Measurements from ENCODE around the gene ZSCAN16. TPM values are rescaled to one million over a fixed set of nuclear protein-coding genes. Genes with fewer than 3 reads are reported as not detected.

The ZSCAN16 gene
- total and polyA plus RNA-seq, 10 of the 15 experiments (the other 5 are each of a cell fraction or from before 2014, with no cell fraction given): 4.6 to 13.8 (median 10.3) TPM

DNA sequence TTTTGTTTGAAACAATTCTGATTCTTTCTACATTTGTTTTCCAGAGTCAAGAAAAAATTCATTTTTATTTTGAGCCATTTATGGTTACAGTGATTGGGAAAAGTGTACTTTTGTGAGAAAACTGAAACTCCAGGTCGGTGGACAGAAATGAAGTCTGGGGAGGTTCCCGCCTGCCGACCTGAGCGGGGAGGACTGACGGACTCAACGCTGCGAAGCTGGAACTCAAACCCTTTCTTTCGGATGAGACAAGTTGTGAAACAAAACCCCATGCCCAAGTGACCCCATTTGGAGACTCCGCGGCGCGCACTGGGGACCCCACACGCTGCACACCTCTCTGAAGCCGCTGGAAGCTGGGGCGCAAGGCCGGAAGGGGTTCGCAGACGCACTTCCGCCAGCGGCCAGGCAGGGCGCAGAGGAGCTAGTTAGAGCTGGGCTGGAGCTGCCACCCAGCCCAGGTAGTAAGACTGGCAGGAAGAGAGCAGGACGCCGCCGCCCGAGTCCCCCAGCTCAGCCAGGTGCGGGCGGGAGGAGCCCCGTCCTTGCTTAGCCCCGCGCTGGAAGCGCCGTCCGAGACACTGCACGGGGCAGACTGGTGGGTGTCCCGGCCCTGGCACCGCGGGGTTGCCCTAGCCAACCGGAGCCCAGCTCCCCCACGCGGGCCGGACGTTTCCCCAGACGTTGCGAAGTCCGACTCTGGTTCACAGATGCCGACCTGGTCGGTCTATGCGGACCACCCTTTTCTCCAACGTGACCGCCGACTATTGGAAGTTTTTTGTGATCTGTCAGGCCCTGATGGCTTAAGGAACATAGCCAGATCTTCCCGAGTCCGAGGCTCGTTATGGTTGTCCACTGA, 19.8 kb upstream of the ZSCAN16 start (continued):
- TF ChIP-seq SP1 (IDR thresholded peaks at IDR 0.05; ENCODE audit: low read depth, low read length): no peak
- peak; percentile 74; the same call in 1 of the 2 replicates for TF ChIP-seq YY1 (IDR thresholded peaks at IDR 0.05; ENCODE audit: low read depth, low read length)
- peak; percentile 91 for TF ChIP-seq GABPA (IDR thresholded peaks at IDR 0.05; ENCODE audit: low read depth)
- 0 out of 2 replicates have a peak, but pooled peaks have one; percentile 25 for TF ChIP-seq IRF4 (IDR thresholded peaks at IDR 0.05; ENCODE audit: low read depth, low read length)
- peak; percentile 57 for TF ChIP-seq HCFC1 (IDR thresholded peaks at IDR 0.05; ENCODE audit: low read length)
- TF ChIP-seq DPF2 (IDR thresholded peaks at IDR 0.05): peak; percentile 70
- TF ChIP-seq ASH2L (IDR thresholded peaks at IDR 0.05; ENCODE audit: borderline replicate concordance, low read depth): no peak; the same call in 1 of the 2 replicates
- peak; percentile 32 for TF ChIP-seq E4F1 (IDR thresholded peaks at IDR 0.05; ENCODE audit: borderline replicate concordance, partially characterized antibody)
- TF ChIP-seq, protein P1, sequence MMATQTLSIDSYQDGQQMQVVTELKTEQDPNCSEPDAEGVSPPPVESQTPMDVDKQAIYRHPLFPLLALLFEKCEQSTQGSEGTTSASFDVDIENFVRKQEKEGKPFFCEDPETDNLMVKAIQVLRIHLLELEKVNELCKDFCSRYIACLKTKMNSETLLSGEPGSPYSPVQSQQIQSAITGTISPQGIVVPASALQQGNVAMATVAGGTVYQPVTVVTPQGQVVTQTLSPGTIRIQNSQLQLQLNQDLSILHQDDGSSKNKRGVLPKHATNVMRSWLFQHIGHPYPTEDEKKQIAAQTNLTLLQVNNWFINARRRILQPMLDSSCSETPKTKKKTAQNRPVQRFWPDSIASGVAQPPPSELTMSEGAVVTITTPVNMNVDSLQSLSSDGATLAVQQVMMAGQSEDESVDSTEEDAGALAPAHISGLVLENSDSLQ (IDR thresholded peaks at IDR 0.05): peak; percentile 65; the same call in 1 of the 2 replicates
- TF ChIP-seq RELB (IDR thresholded peaks at IDR 0.05; ENCODE audit: low read depth): peak; percentile 64
- no peak for TF ChIP-seq NFYB (IDR thresholded peaks at IDR 0.05; ENCODE audit: insufficient read depth, low read depth, low read length)
- no peak for TF ChIP-seq BMI1 (IDR thresholded peaks at IDR 0.05; ENCODE audit: borderline replicate concordance)
- TF ChIP-seq NRF1 (conservative IDR thresholded peaks at IDR 0.05; ENCODE audit: low read depth, low read length): 0 out of 2 replicates have a peak, but pooled peaks have one; percentile 8
- TF ChIP-seq MYC (IDR thresholded peaks at IDR 0.05; ENCODE audit: insufficient read depth, insufficient read length, insufficient replicate concordance, low read length, severe bottlenecking): no peak
- peak; percentile 62 for TF ChIP-seq HDAC6 (IDR thresholded peaks at IDR 0.05; ENCODE audit: unreplicated experiment)
- no peak for TF ChIP-seq NFXL1 (IDR thresholded peaks at IDR 0.05; ENCODE audit: borderline replicate concordance)
- no peak for TF ChIP-seq ZBED1 (IDR thresholded peaks at IDR 0.05; ENCODE audit: borderline replicate concordance)
- TF ChIP-seq BRCA1 (IDR thresholded peaks at IDR 0.05; ENCODE audit: low read depth, low read length): no peak
- peak; percentile 89 for TF ChIP-seq POLR2AphosphoS5 (IDR thresholded peaks at IDR 0.05; ENCODE audit: low read length)
- peak; percentile 40 for TF ChIP-seq RUNX3 (IDR thresholded peaks at IDR 0.05; ENCODE audit: low read length)
- no peak for TF ChIP-seq E2F4 (IDR thresholded peaks at IDR 0.05; ENCODE audit: low read depth, low read length)
- TF ChIP-seq, protein P2, sequence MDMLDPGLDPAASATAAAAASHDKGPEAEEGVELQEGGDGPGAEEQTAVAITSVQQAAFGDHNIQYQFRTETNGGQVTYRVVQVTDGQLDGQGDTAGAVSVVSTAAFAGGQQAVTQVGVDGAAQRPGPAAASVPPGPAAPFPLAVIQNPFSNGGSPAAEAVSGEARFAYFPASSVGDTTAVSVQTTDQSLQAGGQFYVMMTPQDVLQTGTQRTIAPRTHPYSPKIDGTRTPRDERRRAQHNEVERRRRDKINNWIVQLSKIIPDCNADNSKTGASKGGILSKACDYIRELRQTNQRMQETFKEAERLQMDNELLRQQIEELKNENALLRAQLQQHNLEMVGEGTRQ (IDR thresholded peaks at IDR 0.05; ENCODE audit: borderline replicate concordance, low read depth, low read length): no peak

Measured in GM12878 (cell line).